LNCaP clone FGC (cell line): ENCODE measurements around the gene CELSR1.

Experiments
- DNase-seq: peaks from one replicate; pipeline ENCODE4 v3.0.0-alpha.2; 2011; ENCODE audit warnings: low read depth
- H3K4me3 ChIP-seq: 2 replicates; pipeline ENCODE4 v1.5.1; 2011; ENCODE audit warnings: mild to moderate bottlenecking, low read depth, low read length, control low read depth
- CTCF ChIP-seq: IDR thresholded peaks from 2 replicates; pipeline ENCODE4 v1.5.1; 2012; ENCODE audit warnings: mild to moderate bottlenecking; ENCODE audit not compliant: control insufficient read depth, insufficient read depth; ENCODE audit errors: extremely low read depth

CELSR1 gene

GRCh38 chr22:46365166-46365624, 172.2 kb downstream of the CELSR1 start:
- DNase-seq, result no peak
- no peak overlapping the region for H3K4me3 ChIP-seq
- no peak for TF ChIP-seq CTCF

- H3K4me3 ChIP-seq, result no peak overlapping the region
- no peak for TF ChIP-seq CTCF
- no peak for DNase-seq
Observed at GRCh38 chr22:46364341-46365165, 172.9 kb downstream of the CELSR1 start.

- H3K4me3 ChIP-seq, result no peak overlapping the region
- DNase-seq, result no peak
- no peak for TF ChIP-seq CTCF
Observed at GRCh38 chr22:46363611-46364321, 173.7 kb downstream of the CELSR1 start.

GRCh38 chr22:46362934-46363515, 174.4 kb downstream of the CELSR1 start:
- no peak for DNase-seq
- TF ChIP-seq CTCF, result no peak
- no peak overlapping the region for H3K4me3 ChIP-seq

- no peak for TF ChIP-seq CTCF
- no peak overlapping the region for H3K4me3 ChIP-seq
- DNase-seq, result no peak
Observed at GRCh38 chr22:46362203-46362933, 175.1 kb downstream of the CELSR1 start.

- TF ChIP-seq CTCF, result no peak
- no peak overlapping the region for H3K4me3 ChIP-seq
- no peak for DNase-seq
Observed at GRCh38 chr22:46361826-46362202, 175.6 kb downstream of the CELSR1 start.
